Measurements from ENCODE around the gene CEPT1.
"Not testable (repeated sequence)": the region's sequence is repeated elsewhere in the genome, so short reads cannot be mapped to it uniquely, and the experiment has no call there.

Gene CEPT1

DNA sequence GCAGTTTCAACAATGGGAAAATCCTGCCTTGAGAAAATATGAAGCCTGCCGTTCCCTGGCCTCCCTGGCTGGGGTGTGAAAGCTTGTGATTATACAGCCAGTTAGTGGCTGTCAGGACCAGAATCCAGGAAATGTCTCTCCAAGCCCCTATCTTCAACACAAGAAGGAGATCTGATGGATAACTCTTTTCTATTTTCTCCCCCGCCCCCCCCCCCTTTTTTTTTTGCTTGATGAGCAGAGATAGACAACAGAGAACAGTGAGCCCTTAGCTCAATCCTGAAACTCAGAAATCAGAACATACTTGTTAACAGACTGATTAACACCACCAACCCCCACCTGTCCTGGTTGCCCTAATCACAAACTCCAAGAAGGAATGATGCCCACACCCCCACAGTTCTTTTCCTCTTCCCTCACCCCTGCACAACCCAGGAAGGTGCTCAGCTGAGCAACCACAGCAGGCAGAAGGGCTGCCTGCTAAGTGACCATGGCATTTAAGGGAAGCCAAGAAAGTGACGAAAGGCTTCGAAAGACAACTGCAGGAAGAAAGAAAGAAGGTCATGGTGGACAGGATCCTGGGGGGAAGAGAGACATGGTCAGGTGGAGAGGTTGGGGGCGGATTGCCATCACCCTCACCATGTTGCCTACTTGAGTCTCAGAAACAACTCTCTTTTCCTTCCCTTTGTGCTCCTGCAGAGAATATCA lies 72.8 kb downstream of the CEPT1 start:
- DNase-seq, result no peak

DNA sequence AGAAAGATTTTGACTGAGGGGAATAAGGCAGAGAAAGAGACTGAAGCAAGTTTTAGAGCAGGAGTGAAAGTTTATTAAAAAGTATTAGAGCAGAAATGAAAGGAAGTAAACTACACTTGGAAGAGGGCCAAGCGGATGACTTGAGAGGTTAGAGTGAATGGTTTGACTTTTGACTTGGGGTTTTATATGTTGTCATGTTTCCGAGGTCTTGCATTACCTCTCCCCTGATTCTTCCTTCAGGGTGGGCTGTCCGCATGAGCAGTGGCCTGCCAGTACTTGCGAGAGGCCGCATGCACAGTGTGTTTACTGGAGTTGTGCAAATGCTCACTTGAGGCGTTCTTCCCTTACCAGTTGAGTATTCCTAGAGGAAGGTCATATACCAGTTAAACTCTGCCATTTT lies 73.4 kb downstream of the CEPT1 start:
- no peak for DNase-seq

DNA sequence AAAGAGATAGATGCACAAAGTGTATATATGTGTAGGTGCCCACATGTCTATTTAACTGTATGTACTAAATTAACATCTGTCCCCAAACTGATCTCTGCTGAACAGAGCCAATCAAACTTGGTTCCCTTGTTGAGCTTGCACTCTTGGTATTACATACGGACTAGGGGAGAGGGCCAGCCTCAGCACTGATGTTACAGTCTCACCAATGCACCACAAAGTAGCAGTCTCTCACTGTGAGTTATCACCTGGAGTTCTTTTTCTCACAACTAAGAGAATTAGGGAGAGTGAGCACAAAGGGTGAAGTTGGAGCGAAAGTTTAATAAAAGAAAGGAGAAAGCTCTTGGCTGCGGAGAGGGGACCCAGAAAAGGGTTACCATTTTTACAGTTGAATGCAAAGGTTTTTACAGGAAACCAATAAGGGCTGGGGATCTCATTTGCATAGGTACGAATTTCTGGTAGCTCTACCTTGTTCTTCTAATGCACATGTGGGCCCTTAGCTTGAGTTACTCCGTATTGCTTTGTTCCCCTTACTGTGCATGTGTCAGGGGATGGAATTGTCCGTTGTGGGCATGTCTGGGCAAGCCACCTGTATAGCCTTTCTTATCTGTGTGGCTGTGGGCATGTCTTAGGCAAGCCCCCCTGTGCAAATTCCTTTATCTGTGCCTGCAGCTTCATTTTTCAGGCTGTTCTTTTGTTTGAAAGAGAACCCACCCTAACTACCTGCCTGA lies 74.2 kb downstream of the CEPT1 start:
- no peak for DNase-seq

GRCh38 chr1:111214884-111215283 lies 74.9 kb downstream of the CEPT1 start:
- no peak for DNase-seq

- DNase-seq, result not testable (repeated sequence)
Measured at GRCh38 chr1:111215285-111215684, 75.3 kb downstream of the CEPT1 start.

GRCh38 chr1:111216751-111217150 lies 76.7 kb downstream of the CEPT1 start:
- DNase-seq, result no peak

- no peak for DNase-seq
Measured at GRCh38 chr1:111217183-111217910, 77.3 kb downstream of the CEPT1 start.

- no peak for DNase-seq
Measured at GRCh38 chr1:111218701-111219556, 78.9 kb downstream of the CEPT1 start.

DNA sequence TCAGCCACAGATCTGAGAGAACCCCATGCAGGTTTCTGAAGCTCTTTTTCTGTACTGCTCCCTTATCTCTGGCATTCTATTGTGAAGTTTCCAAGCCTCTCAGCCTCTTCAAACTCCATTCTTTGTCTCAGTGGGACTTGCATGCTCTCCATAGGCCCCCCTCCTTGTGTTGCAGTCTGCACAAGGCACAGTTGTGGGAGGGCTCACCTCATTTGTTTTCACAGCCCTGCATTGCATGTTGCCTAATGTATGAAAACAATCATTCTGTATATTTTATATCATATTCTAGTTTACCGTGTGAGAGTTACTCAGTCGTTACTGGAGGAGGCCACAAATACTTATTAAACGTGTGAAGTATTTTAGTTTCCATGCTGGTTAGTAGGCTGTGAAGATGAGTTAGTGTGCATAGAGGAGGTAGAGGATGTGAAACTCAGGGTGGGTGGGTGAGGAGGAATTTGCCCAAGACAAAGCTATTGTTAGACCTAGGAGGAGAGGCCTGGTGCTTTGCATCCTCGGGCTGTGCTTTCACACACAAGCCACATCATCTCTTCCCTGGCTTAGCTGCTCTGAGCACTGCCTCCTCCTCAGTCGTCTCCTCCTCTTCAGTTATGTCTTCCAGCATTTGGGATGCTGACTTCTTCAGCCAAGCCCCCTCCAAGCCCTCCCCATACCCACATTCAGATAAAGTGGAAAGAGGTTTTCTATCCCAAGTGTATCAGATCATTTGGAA lies 79.7 kb downstream of the CEPT1 start:
- DNase-seq, result no peak

DNA sequence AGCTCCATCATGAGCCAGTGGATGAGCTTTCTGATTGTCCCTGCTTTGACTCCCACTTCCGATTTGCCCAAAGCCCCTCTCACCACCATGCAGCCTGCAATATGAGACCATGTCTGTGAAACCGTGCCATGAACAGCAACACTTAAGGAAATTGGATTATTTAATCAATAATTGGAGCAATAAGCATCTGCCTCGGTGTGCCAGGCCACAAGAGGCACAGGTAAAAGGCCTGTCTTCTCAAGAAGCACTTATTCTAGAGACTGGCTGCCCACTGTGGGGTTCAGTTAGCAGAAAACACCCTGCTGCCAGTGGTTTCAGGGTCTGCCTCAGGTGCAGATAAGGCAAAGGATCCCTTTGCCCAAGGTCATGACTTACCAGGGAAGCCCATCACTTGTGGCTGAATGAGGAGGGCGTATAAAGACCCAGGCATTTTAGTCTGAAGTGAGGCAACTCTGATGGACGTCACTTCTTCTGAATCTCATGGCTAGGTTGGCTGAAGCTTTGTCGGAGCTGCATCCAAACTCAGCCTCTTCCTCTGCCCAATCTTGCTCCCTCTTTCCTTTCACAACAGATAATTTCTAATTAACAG lies 80.4 kb downstream of the CEPT1 start:
- no peak for DNase-seq

DNA sequence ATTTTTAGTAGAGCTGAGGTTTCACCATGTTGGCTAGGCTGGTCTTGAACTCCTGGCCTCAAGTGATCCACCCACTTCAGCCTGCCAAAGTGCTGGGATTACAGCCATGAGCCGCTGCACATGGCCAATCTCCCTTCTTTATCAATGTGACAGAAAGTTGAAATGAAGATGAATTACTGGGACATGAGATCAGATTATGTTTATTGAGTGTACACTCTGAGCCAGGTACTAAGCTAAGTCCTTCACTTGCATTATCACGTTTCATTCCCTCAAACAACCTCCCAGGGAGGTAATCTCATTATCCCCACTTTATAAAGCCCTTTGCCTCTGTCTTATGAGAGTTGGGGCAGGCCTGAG lies 81.2 kb downstream of the CEPT1 start:
- peak; percentile 48 for DNase-seq

DNA sequence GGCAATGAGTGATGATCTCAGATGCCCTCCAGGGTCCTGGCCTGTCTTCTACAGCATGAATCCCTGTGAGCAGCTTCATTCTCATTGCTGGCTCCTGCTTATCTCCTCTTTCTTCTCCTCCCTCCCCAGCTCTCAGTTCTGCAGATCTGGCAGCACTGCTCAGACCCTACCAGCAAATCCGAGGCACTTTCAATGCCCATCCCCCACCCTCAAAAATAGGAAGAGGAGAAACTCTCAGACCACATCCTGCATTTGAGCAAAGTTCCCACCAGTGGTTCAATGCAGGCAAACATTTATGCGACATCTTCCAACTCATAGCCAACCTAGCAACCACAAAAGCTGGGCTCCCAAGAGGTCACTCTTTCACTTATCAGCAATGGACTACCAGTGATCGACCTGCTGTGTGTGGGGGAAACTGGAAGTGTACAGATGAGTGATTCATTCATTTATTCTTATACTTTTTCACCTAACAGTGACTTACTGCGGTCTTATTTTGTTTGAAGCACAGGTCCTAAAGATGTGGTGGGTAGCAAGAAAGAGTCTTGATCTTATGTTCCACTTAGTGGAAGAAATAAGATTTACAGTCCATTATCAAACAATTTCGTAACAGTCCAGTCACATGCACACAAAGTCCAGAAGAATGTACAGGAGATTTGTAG lies 81.7 kb downstream of the CEPT1 start:
- no peak for DNase-seq

DNA sequence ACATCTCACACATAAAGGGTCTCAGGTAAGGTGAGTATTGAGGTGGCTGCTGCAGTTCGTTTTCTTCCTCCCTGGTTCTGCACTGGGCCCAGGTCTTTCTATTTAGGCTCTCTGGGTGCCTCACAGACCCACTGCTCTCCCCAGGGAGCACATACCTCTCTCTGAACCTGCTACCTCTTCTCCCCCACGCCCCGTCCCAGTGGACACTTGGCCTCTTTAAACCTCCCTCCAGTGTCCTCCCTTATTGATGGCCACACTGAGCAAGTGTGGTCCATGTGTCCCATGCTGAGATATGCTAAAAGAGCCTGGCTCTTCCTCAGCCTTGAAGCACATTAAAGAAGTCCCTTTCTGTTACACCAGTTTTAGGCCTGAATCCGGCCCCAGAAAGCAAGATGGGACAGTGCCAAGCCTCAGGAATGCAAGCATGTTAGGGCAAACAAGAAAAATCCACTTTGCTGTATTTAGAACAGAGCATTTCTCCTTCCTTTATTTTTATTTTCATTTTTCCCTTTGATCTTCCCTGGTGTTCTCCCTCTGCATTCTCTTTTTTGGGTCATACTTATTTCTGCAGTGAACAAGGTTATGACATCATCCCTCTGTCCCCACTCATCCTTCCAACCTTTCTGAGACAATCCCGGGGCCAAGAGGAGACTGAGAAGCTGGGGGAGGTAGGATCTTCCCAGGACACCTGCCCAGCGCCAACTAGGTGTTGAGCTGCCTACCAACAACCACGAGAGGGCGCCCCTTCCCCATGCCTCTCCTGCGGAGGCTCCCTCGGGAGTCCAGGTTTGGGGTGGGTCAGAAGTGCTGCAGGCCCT lies 82.5 kb downstream of the CEPT1 start:
- peak; percentile 32 for DNase-seq

GRCh38 chr1:111223126-111223685 lies 83.2 kb downstream of the CEPT1 start:
- DNase-seq, result no peak

- no peak for DNase-seq
Measured at GRCh38 chr1:111225091-111225490, 85.1 kb downstream of the CEPT1 start.

DNA sequence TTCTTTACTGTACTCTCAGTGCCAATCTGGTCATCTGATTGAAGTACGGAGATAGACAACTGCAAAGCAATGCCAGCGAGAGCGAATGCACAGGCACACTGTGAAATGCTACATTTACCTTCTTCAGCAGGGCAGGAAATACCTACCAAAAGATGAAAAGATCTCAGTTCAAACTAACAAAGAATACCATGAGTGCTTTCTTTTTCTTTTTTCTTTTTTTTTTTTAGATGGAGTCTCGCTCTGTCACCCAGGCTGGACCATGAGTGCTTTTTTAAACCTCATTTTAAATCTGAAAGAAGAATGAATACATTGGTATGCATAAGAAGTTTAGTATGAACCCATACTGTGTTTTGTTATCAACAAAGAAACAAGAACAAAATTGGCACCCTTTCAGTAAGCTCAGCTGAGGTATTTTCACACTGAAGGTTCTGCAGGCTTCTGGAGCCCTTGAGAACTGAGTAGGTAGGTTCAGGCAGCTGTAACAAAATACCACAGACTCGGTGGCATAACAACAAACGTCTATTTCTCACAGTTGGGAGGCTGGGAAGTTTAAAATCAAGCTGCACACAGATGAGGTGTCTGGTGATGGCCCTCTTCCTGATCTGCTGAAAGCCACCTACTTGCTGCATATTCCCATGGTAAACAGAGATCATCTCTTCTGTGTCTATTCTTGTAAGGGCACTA lies 85.8 kb downstream of the CEPT1 start:
- DNase-seq, result no peak

DNA sequence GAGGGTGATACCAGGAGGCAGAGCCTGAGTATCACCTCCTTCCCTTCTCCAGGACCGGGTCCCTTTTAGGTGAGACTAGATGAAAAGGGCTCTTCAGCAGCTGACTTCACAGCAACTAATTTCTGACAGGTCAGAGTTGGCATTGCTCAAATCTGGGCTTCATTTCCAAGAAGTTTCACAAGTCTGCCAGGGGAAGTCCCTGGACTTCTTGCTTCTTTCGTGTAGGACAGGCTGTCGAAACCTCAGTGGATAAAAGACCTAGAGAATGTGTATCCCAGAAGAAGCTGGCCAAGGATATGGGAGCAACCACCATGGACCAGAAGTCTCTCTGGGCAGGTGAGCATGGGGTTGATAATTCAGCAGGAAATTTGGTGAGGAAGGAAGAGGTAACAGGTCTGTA lies 87.4 kb downstream of the CEPT1 start, which contains the start of gene CHI3L2:
Gene CHI3L2 (plus strand): TSS at position 280 of the 400 bp plus-strand sequence. CDS start 17 bp downstream, at position 297.
- no peak for DNase-seq

GRCh38 chr1:111227851-111228747 lies 88.1 kb downstream of the CEPT1 start:
- no peak for DNase-seq

Measured in NCI-H2029 treated with DMSO at 0.1 percent for 48 hours (cell line).